ENCODE measurements around the gene KIFC1.
A peak's percentile ranks its signal among the peaks of the same experiment; 100 is the strongest.

The KIFC1 gene

DNA sequence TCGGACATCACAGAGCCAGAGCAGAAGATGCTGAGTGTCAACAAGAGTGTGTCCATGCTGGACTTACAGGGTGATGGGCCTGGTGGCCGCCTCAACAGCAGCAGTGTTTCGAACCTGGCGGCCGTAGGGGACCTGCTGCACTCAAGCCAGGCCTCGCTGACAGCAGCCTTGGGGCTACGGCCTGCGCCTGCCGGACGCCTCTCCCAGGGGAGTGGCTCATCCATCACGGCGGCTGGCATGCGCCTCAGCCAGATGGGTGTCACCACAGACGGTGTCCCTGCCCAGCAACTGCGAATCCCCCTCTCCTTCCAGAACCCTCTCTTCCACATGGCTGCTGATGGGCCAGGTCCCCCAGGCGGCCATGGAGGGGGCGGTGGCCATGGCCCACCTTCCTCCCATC, 51.4 kb downstream of the KIFC1 start:
- DNase-seq (ENCODE audit: low read depth) = no peak

DNA sequence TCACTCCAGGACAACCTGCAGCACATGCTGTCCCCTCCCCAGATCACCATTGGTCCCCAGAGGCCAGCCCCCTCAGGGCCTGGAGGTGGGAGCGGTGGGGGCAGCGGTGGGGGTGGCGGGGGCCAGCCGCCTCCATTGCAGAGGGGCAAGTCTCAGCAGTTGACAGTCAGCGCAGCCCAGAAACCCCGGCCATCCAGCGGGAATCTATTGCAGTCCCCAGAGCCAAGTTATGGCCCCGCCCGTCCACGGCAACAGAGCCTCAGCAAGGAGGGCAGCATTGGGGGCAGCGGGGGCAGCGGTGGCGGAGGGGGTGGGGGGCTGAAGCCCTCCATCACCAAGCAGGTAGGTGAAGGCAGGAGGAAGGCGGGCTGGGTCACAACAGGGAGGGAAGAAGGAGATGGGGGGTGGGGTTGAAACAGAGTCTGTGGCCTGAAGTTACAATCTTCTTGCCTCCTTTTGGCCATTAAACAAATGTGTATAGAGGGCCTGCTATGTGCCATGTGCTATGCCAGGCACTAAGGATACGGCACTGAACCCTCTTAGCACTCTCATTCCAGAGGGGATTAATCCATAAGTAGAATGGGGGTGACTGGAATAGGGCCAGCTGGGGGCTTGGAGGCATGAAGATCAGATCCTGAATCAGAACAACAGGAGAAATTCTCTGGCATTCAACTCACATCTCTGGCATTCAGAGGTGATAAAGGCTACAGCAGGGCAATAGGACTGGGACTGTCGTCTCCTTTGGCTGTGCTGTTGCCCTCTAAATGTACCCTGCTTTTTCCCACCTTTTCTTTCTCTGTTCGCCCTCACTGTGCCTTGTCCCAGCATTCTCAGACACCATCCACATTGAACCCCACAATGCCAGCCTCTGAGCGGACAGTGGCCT, 52.2 kb downstream of the KIFC1 start:
- no peak for DNase-seq (ENCODE audit: low read depth)

DNA sequence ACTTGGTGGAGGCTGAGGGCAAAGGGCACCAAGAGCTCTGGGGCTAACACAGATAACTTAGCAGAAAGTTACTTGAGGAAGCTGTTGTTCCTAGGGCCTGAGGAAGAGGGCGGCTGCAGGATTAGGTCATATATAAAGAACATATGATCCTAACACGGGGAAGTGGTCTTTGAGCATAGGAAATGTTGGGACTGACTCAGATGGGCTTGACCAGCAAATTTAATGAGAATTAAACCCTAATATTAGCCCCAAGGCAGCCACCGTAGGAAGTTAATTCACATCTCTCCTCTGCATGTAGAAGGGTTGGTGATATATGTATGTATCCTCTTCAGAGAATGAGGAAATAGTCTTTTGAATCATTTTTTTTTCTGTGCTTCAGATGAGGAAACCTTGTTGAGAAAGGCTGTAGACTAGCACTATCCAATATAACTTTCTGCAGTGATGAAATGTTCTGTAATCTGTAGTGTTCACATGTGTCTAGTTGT, 53.5 kb downstream of the KIFC1 start:
- DNase-seq (ENCODE audit: low read depth) = no peak

DNA sequence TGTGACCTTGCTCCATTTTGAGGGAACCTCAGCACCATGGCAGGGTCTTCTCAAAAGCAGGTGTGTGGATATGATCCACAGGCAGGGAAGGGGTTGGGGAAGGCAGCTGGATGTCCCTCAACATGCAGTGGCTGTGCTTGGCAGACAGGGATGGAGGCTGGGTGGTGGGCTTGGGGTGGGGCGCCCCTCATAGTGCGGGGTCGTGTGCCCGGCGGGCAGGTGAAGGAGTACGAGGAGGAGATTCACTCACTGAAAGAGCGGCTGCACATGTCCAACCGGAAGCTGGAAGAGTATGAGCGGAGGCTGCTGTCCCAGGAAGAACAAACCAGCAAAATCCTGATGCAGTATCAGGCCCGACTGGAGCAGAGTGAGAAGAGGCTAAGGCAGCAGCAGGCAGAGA, 54.7 kb downstream of the KIFC1 start:
- DNase-seq (ENCODE audit: low read depth) = no peak

DNA sequence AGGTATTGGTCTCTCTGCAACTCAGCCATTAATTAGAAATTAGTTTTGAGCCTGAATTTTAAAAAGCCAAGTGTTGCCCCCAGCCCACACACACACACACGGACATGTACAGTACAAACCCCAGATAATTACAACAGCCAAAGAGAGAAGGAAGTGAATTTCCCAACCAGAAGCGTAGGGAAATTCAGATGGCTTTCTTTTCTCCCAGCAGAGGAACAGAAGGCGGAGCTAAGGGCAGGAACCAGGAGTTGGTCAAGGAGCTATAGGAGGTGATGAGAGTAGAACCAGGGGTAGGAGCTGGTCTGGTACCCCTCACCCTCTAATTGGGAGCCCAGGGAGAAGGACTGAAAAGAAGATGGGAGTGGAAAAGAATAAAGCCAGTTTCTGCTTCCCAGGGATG, 58.8 kb downstream of the KIFC1 start:
- DNase-seq (ENCODE audit: low read depth) = no peak

DNA sequence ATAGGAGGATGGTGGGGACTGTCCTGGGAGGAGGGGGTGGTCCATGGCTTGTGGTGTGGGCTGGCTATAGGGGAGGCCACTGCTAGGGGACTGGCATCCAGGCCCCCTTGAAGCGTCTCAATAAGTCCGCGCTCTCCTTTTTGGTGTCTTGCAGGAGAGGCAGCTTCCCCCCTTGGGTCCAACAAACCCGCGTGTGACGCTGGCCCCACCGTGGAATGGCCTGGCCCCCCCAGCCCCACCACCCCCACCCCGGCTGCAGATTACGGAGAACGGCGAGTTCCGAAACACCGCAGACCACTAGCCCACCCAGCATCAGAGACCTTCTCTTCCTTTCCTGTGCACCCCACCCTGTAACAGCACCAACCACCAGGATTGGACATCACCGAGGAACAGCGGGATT, 60.0 kb downstream of the KIFC1 start:
- no peak for DNase-seq (ENCODE audit: low read depth)

DNA sequence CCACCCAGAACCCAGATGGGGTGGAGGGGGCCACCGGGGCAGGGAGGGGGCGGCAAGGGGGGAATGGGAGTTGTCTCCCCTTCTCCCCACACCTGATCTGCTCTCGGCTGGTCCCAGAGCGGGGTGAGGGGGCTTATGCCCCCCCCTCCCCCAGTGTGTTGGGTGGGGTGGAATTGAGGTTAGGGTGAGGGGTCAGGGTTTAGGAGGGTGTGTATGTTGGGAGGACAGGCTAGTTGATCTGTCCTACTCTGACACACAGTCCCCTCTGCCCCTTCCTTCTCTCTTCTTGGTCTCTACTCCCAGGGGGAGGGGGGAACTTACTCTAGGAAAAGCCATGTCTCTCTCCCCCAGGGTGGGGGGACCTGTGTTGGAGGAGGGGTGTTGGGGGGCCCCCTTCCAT, 60.9 kb downstream of the KIFC1 start:
- no peak for DNase-seq (ENCODE audit: low read depth)

DNA sequence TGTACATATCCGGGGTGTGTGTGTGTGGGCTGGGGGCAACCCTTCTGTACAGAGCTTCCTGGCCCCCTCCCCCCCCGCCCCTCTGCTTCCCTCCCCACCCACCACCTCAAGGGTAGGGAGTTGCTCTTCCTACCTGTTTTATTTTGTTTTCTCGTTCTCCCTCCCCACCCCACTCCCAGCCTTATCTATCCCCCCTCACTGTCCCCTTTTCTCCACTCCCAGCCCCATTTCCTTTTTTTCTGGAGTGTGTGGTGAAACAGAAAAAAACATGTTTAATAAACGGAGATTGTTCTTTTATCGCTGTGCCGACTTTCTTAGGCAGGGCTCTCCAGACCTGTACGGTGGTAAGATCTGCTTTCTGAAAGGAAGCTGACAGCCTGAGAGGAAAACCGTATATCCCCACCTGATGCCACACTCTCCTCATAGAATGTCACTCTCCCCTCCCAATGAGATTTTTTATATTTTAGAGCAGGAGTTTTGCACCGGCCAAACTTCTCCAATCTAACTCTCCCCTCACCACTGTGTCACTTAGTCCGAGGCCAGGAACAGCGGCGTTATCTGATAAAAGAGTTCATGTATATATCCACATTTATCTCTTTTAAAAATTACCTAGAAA, 61.9 kb downstream of the KIFC1 start:
- DNase-seq (ENCODE audit: low read depth) = no peak

DNA sequence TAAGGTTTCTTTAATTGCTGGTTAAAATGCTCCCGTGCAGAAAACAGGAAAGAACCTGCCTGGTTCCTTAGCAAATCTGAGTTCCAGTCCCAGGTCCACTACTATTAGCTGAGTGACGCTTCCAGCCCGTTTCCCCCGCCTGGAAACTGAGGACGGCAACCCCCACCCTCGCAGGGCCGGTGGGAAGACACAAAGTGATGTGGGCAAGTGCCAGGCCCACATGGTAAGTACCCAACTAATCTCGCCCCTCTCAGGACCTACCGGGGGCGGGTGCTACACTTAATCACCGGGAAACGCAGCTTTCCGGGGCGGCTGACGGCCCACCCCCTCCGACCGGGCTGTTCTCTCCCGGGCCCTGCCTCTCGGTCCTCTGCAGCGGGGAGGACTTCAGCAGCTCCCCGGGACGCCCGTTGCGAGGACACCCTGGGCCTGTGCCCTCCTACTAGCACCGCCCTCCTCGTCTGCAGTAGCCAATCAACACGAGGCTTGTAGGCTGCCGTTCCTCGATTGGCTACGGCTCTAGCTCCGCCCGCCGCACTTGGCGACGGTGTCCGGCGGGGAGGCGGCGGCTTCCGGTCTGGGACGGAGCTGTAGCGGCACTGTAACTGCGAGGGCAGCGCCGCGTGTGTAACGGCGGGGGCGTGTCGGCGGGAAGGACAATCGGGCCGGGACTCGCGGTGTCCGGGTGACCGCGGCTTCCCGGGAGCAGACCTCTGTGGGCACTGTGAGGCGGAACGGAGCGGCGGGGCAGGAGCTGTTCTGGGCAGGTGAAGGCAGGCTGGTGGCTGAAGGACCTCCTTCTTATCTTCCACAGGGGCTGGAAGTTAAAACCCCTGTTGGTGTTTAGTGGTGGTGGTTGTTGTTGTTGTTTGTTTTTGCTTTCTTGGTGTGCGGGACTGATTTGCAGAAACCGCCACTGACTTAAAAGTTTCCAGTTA, 62.7 kb downstream of the KIFC1 start, which contains the start of gene ZBTB9:
Gene ZBTB9 (plus strand): TSS at position 568 of the 938 bp plus-strand sequence. CDS start 525 bp downstream, outside the sequence.
- DNase-seq (ENCODE audit: low read depth) = peak; percentile 91

DNA sequence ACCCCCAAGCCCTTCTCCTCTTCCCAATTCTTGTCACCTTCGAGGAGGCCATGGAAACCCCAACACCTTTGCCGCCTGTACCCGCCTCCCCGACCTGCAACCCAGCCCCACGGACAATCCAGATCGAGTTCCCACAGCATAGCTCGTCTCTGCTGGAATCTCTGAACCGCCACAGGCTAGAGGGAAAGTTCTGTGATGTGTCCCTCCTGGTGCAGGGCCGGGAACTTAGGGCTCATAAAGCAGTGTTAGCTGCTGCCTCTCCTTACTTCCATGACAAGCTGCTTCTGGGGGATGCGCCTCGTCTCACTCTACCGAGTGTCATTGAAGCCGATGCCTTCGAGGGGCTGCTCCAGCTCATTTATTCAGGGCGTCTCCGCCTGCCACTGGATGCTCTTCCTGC, 63.4 kb downstream of the KIFC1 start:
- no peak for DNase-seq (ENCODE audit: low read depth)

DNA sequence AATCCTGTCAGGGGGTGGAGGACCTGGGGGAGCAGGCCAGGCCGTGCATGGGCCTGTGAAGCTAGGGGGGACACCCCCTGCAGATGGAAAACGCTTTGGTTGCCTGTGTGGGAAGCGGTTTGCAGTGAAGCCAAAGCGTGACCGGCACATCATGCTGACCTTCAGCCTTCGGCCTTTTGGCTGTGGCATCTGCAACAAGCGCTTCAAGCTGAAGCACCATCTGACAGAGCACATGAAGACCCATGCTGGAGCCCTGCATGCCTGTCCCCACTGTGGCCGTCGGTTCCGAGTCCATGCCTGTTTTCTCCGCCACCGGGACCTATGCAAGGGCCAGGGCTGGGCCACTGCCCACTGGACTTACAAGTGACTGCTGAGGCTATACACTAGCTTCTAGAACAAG, 64.5 kb downstream of the KIFC1 start:
- no peak for DNase-seq (ENCODE audit: low read depth)

DNA sequence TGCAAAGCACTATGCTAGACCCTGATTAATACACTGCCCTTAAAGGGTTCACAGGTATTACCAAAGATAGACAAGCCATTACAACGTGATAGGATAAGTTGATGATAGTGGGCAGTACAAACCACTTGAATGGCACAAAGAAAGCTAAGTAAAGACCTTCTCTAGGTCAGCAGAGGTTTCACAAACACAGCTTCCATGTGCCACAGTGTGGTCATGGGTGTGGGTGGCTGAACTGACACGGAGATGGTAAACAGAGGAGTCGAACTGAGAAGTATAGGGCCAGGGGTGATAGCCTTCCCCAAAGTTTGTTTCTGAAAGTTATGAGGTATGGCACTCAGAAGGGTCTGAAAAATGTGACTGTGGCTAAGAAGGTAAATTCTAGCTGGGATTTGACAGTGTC, 67.1 kb downstream of the KIFC1 start:
- DNase-seq (ENCODE audit: low read depth) = no peak

DNA sequence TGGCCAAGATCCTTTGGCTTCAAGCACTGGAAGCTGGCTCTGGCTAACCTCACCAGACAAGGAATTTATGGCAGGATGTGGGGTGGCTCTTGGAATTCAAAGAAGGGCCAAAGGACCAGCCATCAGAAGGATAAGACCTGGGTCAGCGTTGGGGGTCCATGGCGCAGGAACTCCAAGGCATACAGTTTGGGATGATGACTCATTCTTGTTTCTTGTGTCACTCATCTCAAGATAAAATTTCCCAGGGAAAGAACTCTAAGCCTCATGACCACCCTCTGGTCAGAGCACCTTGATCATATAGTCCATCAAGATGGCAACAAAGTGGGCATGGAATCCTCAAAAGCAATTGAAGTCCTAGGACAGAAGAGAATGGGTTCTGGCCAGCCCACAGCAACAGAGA, 67.6 kb downstream of the KIFC1 start:
- DNase-seq (ENCODE audit: low read depth) = no peak

Data from activated T-cell treated with anti-CD3 and anti-CD28 coated beads for 48 hours (primary cell).